Measurements from ENCODE around the gene IL10. TPM values are rescaled to one million over a fixed set of nuclear protein-coding genes. Genes with fewer than 3 reads are reported as not detected.
"Not testable (repeated sequence)": the region's sequence is repeated elsewhere in the genome, so short reads cannot be mapped to it uniquely, and the experiment has no call there.

Gene IL10
- total RNA-seq, 2 donors from 2014 or later = 1.9 to 5.1 TPM

DNA sequence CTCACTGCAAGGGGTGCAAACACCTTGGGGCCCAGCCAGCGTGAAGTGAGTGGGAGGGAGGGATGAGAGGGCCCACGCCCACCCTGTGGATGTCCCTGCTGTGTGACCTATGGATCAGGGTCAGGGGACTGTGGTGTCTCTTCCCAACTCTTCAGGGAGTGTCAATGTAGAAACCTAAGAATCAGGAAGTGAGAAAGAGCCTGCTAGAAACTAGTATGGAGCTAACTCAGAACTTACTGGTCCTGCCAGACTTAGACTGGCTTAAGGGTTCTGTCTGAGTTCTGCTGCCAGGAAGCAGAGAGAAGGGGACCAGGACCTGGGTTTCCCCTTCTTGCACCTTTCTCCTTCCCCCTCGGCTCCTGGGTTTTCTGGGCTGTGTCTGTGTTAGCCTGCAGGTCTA lies 1.8 kb upstream of the IL10 start:
- ATAC-seq (no peak), DNase-seq (no peak)
- intact Hi-C loops (cut with DNase I) = no loop called here

DNA sequence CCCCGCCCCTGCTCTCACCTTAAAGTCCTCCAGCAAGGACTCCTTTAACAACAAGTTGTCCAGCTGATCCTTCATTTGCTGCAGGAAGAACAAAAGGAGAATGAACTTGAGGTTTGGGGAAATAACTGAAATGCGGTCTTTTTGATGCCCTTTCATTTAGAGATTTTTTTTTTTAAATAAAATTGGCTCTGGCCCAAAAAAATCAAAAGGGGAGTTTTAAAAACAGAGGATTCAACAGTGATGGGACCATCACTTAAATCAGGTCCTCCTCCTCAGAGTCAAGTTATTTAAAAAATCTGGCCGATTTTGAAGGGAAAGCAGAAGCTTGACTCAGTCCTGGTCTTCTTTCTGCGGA lies 979 bp downstream of the IL10 start:
- intact Hi-C loops (cut with DNase I) = no loop called here
- no peak for DNase-seq
- no peak for ATAC-seq

DNA sequence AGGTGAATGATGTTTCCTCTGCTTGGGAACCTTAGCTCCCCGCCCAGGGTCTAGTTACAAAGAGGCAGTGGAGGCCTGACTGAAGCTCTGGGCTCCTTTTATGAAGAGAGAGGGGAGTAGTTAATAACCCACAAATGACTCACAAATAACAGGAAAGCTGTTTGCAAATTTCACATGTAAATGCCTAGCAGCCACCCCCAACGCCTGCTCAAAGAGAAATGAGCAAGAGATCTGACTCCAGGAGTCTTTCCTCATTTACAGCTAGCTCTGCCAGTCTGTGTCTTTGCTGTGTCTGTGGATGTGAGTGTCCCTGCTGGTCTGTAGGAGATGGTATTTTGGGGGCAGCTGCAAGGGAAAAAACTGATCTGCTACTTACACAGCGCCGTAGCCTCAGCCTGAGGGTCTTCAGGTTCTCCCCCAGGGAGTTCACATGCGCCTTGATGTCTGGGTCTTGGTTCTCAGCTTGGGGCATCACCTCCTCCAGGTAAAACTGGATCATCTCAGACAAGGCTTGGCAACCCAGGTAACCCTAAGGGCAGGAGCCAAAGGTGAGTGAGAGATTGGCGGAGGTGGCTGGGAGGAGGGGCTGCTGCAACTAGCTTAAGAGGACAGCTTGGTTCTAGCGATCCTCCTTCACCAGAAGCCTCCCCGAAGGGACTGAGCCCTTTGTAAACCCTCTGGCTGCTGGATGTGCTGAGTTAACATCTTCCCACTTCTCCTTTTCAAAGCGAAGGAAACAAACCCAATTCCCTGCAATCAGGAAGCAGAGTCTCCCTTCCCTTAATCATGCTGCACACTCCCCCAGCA lies 1.6 kb downstream of the IL10 start, which contains the start of gene IL19:
Gene IL19, plus strand, starts transcription at position 243 of the 807 bp plus-strand sequence. CDS start 65,890 bp downstream, outside the sequence.
- intact Hi-C loops (cut with DNase I) = no loop called here
- ATAC-seq = peak; percentile 35 to 63
- DNase-seq = no peak

DNA sequence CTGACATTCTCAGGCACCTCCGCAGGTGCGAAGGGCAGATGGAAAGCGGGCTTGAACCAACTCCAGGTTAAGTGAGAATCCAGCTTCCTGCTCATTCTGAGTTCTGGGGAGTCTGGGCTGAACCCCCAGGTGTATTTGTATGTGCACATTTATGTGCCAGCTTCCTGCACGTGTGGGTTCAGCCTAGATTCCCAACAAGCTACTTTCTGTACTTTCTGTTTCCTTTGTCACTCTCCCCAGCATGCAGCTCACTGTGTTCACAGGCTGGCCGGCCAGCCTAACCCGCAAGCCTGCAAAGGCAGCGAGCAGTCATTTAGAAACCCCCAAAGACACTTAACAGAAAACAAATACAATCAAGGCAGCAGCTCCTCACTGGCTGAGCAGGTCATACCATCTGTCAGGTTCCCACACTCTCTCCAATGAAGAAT lies 3.0 kb downstream of the IL10 start:
- DNase-seq = no peak
- intact Hi-C loops (cut with DNase I) = no loop called here
- peak in 1 of 2 donors; percentile 55 for ATAC-seq

DNA sequence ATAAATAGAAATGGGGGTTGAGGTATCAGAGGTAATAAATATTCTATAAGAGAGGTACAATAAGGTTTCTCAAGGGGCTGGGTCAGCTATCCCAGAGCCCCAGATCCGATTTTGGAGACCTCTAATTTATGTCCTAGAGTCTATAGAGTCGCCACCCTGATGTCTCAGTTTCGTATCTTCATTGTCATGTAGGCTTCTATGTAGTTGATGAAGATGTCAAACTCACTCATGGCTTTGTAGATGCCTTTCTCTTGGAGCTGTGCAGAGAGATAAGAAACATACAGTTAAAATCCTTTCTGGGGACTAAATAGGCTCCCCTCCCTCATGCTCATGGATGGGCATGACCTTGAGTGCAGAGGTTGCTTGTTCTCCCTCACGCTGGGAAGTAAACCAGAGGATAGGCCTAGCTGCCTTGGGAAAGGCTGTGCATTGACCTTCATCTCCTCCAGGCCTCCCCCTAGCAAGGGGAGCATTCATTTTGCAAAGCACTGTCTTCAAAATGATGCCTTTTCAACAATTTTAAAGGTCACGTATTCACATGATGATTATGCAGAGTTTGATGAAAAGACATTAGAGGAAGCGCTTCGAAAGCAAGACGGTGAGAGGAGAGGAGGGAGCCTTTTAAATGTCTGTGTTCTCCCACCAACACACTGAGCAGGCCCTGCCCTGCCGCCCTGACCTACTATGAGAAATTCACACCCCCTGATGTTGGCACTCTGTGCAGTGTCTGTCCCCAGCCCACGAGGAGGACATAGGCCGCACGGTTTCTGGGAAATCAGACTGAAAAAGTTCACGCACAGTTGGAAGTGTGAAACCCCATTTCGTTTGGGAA lies 3.6 kb downstream of the IL10 start:
- intact Hi-C loops (cut with DNase I) = no loop called here
- no peak for ATAC-seq
- no peak for DNase-seq

DNA sequence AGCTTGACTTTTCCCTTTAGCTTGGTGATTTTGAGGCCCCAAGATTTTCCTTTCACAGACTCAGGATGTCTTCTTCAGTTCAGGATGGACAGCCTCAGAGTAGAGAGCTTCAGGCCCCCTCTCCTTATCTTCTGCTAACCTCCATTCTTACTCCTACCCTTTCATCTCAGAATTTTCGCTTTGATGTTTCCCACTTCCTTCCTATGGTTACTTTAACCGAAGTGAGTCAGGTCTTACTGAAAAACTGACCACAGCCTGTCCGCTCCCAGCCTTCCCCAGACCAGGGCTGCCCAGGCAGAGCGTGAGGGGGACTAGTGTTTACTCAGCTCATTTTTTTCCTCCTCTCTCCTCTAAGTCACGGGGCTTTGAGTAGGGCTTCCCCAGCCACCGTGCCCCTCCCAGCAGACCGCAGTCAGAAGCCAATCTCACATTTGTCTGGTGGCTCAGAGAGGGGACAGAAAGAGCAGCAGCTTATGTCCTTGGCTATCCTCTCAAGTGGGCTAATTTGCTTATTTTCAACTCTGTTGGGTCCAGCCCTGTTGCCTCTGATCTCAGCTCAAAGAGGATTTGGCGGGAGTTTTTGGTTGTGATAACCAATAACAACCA lies 5.9 kb downstream of the IL10 start:
- intact Hi-C loops (cut with DNase I) = no loop called here
- peak; percentile 43 for DNase-seq
- peak; percentile 67 to 79 for ATAC-seq

DNA sequence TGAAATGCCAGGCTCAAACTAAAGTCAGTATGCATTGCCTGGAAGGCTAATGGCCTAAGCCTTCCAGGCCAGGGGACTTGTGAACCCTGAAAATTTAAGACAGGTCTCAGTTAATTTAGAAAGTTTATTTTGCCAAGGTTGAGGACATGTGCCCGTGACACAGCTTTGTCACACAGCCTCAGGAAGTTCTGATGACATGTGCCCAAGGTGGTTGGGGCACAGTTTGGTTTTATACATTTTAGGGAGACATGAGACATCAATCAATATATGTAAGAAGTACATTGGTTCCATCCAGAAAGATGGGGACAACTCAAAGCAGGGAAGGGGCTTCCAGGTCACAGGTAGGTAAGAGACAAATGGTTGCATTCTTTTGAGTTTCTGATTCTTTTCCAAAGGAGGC lies 6.5 kb downstream of the IL10 start:
- DNase-seq; intact Hi-C loops (cut with DNase I): not testable (repeated sequence)

DNA sequence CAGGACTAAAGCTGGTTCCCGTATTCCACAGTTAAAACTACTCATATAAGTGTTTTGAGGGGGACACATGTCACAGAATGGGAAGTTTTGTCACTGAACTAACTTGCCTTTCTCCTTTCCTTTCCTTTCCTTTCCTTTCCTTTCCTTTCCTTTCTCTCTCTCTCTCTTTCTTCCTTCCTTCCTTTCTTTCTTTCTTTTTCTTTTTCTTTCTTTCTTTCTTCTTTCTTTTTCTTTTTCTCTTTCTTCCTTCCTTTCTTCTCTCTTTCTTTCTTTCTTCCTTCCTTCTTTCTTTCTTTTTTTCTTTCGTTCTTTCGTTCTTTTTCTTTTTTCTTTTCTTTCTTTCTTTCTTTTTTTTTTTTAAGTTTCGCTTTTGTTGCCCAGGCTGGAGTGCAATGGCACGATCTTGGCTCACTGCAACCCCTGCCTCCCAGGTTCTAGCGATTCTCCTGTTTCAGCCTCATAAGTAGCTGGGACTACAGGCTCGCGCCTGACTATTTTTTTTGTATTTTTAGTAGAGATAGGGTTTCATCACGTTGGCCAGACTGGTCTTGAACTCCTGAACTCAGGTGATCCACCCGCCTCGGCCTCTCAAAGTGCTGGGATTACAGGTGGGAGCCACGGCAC lies 9.4 kb downstream of the IL10 start:
- intact Hi-C loops (cut with DNase I); ATAC-seq; DNase-seq: not testable (repeated sequence)

More for the DNA sequence above, 6.5 kb downstream of the IL10 start:
- ATAC-seq = not testable (repeated sequence)

DNA sequence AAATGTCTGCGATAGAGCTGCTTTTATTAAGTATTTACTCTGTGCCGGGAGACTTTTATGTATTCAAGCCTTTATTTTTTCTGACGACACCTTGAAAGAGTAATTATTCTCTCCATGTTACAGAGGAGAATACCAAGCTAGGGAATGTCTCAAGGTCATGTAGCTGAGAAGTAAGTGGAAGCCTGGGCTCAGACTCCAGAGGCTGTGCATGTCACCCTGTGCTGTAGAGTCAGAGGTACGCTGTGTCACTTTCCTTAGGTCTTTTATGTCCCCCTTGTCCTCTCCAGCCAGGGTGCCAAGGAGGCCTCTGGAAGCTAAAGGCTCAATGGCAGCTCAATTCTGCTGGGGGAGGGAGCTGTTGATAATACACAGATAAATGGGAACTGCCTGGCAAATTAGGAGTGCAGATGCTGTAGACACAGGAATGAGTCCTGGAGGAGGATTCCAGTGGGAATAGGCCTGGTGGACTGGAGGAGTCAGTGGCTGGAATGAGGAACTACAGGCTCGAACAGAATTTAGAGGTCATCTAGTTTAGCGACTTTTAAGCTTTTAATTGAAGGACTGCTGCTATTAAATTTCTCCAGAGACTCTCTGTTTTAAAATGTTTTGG lies 11.0 kb downstream of the IL10 start:
- DNase-seq (no peak), ATAC-seq (no peak)
- intact Hi-C loops (cut with DNase I) = no loop called here

DNA sequence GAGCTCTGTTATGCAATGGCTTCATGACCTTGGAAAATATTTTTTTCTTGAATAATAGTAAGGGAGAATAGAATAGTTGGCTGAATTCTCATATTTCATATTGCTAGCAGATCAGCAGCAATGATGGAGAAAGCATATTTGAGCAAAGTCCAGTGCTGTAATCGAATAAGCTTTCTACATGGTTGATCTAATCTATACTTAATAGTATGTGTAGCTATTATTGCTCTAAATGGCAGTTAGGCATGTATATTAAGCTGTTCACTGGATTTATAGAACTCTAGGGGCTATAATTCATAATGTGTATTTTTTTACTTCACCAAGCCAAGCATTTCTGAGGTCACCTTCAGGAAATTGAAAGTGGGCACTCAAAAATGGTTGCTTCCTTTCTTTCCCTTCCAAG lies 11.7 kb downstream of the IL10 start:
- intact Hi-C loops (cut with DNase I) = no loop called here
- DNase-seq (no peak), ATAC-seq (no peak)

DNA sequence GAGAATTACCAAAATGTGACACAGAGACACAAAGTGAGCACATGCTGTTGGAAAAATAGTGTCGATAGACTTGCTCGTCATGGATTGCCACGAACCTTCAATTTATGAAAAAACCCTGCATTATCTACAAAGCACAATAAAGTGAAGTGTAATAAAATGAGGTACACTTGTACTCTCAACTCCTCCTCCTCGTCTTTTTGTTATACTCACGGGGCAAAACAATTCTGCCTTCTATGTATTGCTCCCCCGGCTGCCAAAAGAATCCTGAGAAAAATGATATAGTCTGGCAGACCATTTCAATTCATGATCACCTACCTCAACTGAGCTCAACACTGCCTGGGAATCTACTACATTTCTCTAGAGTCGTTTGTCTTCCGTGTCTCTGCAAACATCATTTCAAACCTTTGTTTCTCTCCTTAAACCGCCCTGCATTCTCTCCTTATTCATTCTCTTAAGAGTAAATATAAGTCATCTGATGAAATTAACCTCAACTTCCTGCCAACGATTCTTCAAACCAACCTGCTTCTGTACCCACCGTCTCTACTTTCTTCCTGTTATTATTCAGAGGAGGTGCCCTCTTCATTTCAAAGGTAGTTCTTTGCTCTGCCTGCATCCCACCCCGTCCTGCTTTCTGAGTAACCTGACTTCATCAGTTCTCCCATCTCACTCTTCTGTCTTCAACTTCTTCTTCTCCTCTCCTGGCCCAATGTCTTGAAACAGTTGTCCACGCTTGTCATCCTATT lies 14.6 kb downstream of the IL10 start:
- no peak for DNase-seq
- peak in 1 of 2 donors; percentile 57 for ATAC-seq
- intact Hi-C loops (cut with DNase I) = no loop called here

DNA sequence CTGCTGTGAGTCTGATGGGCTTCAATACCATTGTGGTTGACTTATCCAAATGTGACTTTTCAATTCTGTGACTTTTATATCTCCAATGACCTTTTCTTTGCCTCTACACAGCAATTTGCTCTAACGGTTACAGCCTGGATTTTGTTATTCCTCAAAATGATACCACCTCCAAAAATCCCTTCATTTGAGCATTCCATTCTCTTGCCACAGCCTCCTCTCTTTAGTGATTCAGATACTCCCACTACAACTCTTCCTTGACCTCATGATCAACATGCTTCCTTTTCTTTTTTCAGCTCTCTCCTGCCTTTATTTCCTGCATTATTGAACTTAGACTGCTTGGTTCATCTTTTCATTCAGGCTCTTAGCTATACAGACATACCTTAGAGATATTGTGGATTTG lies 18.3 kb downstream of the IL10 start:
- intact Hi-C loops (cut with DNase I) = no loop called here
- ATAC-seq = peak in 1 of 2 donors; percentile 58
- DNase-seq = no peak

DNA sequence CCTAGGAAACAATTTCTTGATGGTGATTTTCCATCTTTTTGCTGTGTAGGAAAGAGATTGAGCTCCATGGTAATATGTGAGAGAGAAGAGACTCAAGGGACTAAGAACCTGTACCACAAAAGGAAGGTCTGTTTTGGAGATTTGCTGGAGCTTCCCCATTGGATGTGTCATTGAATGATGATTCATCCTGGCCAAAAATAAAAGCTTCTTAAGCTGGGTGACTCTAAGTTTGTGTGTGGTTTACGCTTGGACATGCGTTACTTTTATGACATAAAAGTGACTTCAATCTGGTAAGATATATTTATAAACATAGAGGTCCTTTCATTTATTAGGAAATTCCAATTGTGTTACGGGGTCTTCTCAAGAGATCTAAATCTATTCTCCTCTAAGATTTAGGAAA lies 19.2 kb downstream of the IL10 start:
- intact Hi-C loops (cut with DNase I) = no loop called here
- no peak for ATAC-seq

DNA sequence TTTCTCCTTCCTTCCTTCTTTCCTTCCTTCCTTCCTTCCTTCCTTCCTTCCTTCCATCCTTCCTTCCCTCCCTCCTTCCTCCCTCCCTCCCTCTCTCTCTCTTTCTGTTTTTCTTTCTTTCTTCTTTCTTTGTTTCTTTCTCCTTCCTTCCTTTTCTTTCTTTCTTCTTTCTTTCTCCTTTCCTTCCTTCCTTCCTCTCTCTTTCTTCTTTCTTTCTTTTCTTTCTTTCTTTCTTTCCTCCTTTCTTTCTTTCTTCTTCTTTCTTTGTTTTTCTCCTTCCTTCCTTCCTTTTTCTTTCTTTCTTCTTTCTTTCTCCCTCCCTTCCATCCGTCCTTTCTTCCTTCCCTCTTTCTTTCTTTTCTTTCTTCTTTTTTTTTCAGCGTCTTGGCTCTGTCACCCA lies 19.8 kb downstream of the IL10 start:
- ATAC-seq = no peak
- no peak for DNase-seq
- intact Hi-C loops (cut with DNase I) = no loop called here

More for the DNA sequence above, 19.2 kb downstream of the IL10 start:
- no peak for DNase-seq

DNA sequence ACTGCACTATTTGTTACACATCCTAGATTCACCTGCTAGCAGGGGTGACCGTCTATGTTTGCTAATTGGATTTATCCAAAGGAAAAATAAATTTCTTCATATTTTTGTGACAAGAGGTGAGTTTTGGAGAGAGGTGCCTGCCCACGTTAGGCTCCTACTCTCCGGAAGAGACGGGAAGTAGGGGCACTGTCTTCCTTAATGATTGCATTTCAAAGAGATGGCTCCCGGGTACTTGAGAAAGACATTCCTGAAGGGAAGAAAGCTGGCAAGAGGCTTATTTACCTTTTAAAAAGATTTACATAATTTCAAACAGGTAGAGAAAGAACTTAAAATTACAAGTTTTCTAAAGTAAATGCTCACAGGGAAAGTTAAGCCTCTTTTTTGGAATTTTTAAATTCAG lies 20.4 kb downstream of the IL10 start:
- DNase-seq (no peak), ATAC-seq (no peak)
- intact Hi-C loops (cut with DNase I) = no loop called here

DNA sequence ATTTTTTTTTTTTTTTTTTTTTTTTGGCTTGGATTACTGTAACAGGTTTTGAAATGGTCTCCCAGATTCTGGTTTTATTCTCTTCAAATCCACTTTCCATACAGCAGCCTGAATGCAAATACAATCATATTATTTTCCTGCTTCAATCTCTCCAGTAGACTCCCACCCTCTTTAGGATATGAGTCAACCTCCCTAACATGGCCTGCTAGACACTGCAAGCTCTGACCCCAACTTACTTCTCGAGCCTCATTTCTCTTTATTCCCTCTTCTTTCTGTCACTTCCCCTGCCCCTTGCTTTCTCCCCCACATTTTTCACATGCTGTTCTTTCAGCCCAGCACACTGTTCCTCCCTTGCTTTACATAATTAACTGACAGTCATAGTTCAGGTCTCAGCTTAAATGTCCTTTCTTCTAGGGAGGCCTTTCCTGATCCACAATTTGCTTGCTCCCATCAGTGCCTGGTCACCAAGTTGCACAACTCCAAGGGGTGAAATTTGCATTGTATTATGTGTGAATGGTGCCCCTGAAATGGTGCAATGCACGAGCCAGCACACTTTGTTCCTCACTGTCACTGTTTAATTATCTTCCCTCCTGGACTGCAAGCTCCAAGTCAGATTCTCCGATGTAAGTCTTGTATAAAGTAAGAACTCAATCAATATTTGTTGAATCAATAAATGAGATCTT lies 23.8 kb downstream of the IL10 start:
- ATAC-seq = no peak
- no peak for DNase-seq
- intact Hi-C loops (cut with DNase I) = loop anchor here in 1 of 2 donors (10.0 kb wide), 1 partner anchor 166 kb away; no protein-coding TSS in a partner anchor

DNA sequence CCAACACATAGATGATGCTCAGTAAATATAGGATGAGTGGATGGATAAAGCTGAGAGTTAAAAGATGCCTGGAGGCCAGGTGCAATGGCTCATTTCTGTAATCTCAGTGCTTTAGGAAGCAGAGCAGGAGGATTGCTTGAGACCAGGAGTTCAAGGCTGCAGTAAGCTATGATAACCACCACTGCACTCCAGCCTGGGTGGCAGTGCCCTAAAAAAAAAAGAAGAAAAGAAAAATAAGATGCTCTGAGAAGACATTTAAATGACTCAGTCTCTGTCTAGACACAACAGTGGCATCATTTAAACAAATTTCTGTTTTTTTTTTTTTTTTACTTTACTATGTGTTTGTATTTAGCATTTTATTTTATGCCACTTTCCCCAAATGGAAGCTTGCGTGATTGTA lies 27.0 kb downstream of the IL10 start:
- no peak for ATAC-seq
- intact Hi-C loops (cut with DNase I) = loop anchor here in 1 of 2 donors (10.0 kb wide), 1 partner anchor 170 kb away; no protein-coding TSS in a partner anchor
- DNase-seq = no peak

DNA sequence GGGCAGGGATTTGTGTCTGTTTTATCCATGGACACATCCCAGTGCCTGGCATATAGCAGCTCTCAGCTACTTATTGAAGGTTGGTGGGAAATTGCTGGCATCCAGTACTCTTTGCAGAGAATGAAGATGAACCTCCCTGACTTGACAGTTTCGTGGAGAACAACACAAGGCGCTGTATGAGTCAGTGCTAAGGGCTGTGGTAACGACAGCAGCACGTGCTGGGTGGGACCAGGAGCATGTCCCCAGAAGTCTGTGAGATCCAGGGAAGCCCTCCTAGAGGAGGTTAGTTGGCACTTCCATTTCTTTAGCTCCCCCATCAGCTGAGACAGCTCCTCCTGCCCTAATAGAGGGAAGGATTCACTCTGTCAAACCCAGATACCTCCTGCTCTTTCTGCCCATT lies 27.6 kb downstream of the IL10 start:
- ATAC-seq = peak in 1 of 2 donors; percentile 48
- intact Hi-C loops (cut with DNase I) = loop anchor here in 1 of 2 donors (10.0 kb wide), 1 partner anchor 170 kb away; no protein-coding TSS in a partner anchor
- no peak for DNase-seq

Measured in left cardiac atrium (tissue), 4 donors.